Activated CD8-positive, alpha-beta T cell treated with anti-CD3 and anti-CD28 coated beads, Interleukin-2, amount 10 ng/mL, durations not matched to agents 7 days and 5 days (primary cell): ENCODE data around the gene CLN6. TPM values are rescaled to one million over a fixed set of nuclear protein-coding genes. Genes with fewer than 3 reads are reported as not detected.

Experiments
- ATAC-seq: fragments of 150-1000 bp; cut with Tn5 transposase; one replicate; pipeline ENCODE4 v1.10.0; 2021; ENCODE audit warnings: moderate library complexity
- CTCF ChIA-PET: fragments of 350-600 bp; sonication (Branson Sonifier 250); formaldehyde crosslinking; loops from one replicate; lab custom pipeline; 2021; ENCODE audit warnings: antibody characterized with exemption; lab: Charles Lee
- POLR2A ChIA-PET: fragments of 350-600 bp; sonication (Branson Sonifier 250); formaldehyde crosslinking; loops from one replicate; lab custom pipeline; 2021; ENCODE audit warnings: antibody characterized with exemption; lab: Charles Lee
- DNase-seq: peaks from one replicate; pipeline ENCODE4 v3.0.0-alpha.2; 2020
- H3K27ac Mint-ChIP-seq: one replicate; pipeline ENCODE4 v1.8.0; 2021; ENCODE audit warnings: mild to moderate bottlenecking, mixed read lengths
- H3K27me3 Mint-ChIP-seq: one replicate; pipeline ENCODE4 v1.8.0; 2021; ENCODE audit warnings: low read depth, mixed read lengths
- H3K36me3 Mint-ChIP-seq: one replicate; pipeline ENCODE4 v1.8.0; 2021; ENCODE audit warnings: low read depth, mixed read lengths
- H3K4me1 Mint-ChIP-seq: one replicate; pipeline ENCODE4 v1.8.0; 2021; ENCODE audit warnings: low read depth, mixed read lengths
- H3K4me3 Mint-ChIP-seq: one replicate; pipeline ENCODE4 v1.8.0; 2021; ENCODE audit warnings: mild to moderate bottlenecking, mixed read lengths
- H3K9me3 Mint-ChIP-seq: one replicate; pipeline ENCODE4 v1.8.0; 2022; ENCODE audit warnings: mixed read lengths; ENCODE audit not compliant: insufficient read depth
- total RNA-seq, 2 experiments: library from RNA; stranded (reverse); gene quantifications; one replicate each; pipeline ENCODE4 v1.2.3, GENCODE V29; 2021

The CLN6 gene
- total RNA-seq, 2 experiments from 2014 or later = 64.5 to 69.7 TPM

- DNase-seq = peak; percentile 17
- no peak overlapping the region for H3K4me3 Mint-ChIP-seq
- H3K9me3 Mint-ChIP-seq = no peaks in the 10 kb centered on the region
- CTCF ChIA-PET = interaction anchor here (1.1 to 1.3 kb wide), 2 partner anchors 17 to 110 kb away, joined by 3 to 4 read pairs; no protein-coding TSS in a partner anchor
- H3K27ac Mint-ChIP-seq = peak overlapping the region; percentile 55
- H3K4me1 Mint-ChIP-seq = no peaks in the 10 kb centered on the region
- no peaks in the 10 kb centered on the region for H3K27me3 Mint-ChIP-seq
- POLR2A ChIA-PET = interaction anchor here (0.7 kb wide), 1 partner anchor 149 kb away, joined by 3 read pairs; no protein-coding TSS in a partner anchor
- no peak for ATAC-seq
- H3K36me3 Mint-ChIP-seq = peaks cover 32% of the 10 kb centered on the region
These were observed 32.9 kb downstream of the CLN6 start for GRCh38 chr15:68196445-68197169.

- no peaks in the 10 kb centered on the region for H3K27me3 Mint-ChIP-seq
- H3K4me1 Mint-ChIP-seq = no peaks in the 10 kb centered on the region
- DNase-seq = peak; percentile 18
- ChIA-PET CTCF (interaction anchor here (0.7 to 1.8 kb wide), 8 partner anchors 14 to 225 kb away, joined by 3 to 12 read pairs (median 4); partner anchors contain the start of gene CLN6), POLR2A (no interaction called here)
- H3K36me3 Mint-ChIP-seq = peaks cover 36% of the 10 kb centered on the region
- no peak overlapping the region for H3K4me3 Mint-ChIP-seq
- H3K27ac Mint-ChIP-seq = no peak overlapping the region
- ATAC-seq = no peak
- H3K9me3 Mint-ChIP-seq = no peaks in the 10 kb centered on the region
These were observed 34.0 kb downstream of the CLN6 start for GRCh38 chr15:68195336-68196112.

GRCh38 chr15:68192804-68193486 is 36.6 kb downstream of the CLN6 start:
- Mint-ChIP-seq H3K4me3 (no peak overlapping the region), H3K27me3 (no peaks in the 10 kb centered on the region), H3K4me1 (no peaks in the 10 kb centered on the region), H3K36me3 (peaks cover 56% of the 10 kb centered on the region), H3K27ac (no peak overlapping the region), H3K9me3 (no peaks in the 10 kb centered on the region)
- ATAC-seq (no peak), DNase-seq (no peak)
- ChIA-PET POLR2A (no interaction called here), CTCF (interaction anchor here (0.7 kb wide), 1 partner anchor 37 kb away, joined by 3 read pairs; no protein-coding TSS in a partner anchor)

GRCh38 chr15:68192117-68192516 is 37.4 kb downstream of the CLN6 start:
- ATAC-seq = no peak
- no peak for DNase-seq
- Mint-ChIP-seq H3K4me1 (no peaks in the 10 kb centered on the region), H3K4me3 (no peak overlapping the region), H3K27ac (no peak overlapping the region), H3K36me3 (peaks cover 57% of the 10 kb centered on the region), H3K27me3 (no peaks in the 10 kb centered on the region), H3K9me3 (no peaks in the 10 kb centered on the region)
- ChIA-PET CTCF (interaction anchor here (1.6 kb wide), 1 partner anchor 114 kb away, joined by 5 read pairs; no protein-coding TSS in a partner anchor), POLR2A (interaction anchor here (0.7 kb wide), 1 partner anchor 351 kb away, joined by 3 read pairs; no protein-coding TSS in a partner anchor)

- Mint-ChIP-seq H3K27me3 (no peaks in the 10 kb centered on the region), H3K9me3 (no peaks in the 10 kb centered on the region), H3K4me1 (no peaks in the 10 kb centered on the region), H3K4me3 (no peak overlapping the region), H3K36me3 (peaks cover 57% of the 10 kb centered on the region), H3K27ac (no peak overlapping the region)
- no peak for DNase-seq
- ChIA-PET CTCF (interaction anchor here (1.6 kb wide), 1 partner anchor 115 kb away, joined by 5 read pairs; no protein-coding TSS in a partner anchor), POLR2A (no interaction called here)
- ATAC-seq = no peak
These were observed 38.0 kb downstream of the CLN6 start for GRCh38 chr15:68191555-68191954.

GRCh38 chr15:68190048-68190447 is 39.5 kb downstream of the CLN6 start:
- Mint-ChIP-seq H3K4me3 (no peak overlapping the region), H3K27ac (no peak overlapping the region), H3K9me3 (no peaks in the 10 kb centered on the region), H3K27me3 (no peaks in the 10 kb centered on the region), H3K4me1 (no peaks in the 10 kb centered on the region), H3K36me3 (peaks cover 61% of the 10 kb centered on the region)
- ChIA-PET POLR2A (no interaction called here), CTCF (no interaction called here)
- ATAC-seq = no peak
- DNase-seq = no peak

- ATAC-seq (no peak), DNase-seq (no peak)
- Mint-ChIP-seq H3K27ac (no peak overlapping the region), H3K4me3 (no peak overlapping the region), H3K27me3 (no peaks in the 10 kb centered on the region), H3K9me3 (no peaks in the 10 kb centered on the region), H3K4me1 (no peaks in the 10 kb centered on the region), H3K36me3 (peaks cover 65% of the 10 kb centered on the region)
- ChIA-PET CTCF (no interaction called here), POLR2A (no interaction called here)
These were observed 40.9 kb downstream of the CLN6 start for GRCh38 chr15:68188647-68189046.

- CTCF ChIA-PET = no interaction called here
- Mint-ChIP-seq H3K4me1 (no peaks in the 10 kb centered on the region), H3K36me3 (peaks cover 66% of the 10 kb centered on the region)
These were observed 42.0 kb downstream of the CLN6 start for GRCh38 chr15:68187559-68187958.

GRCh38 chr15:68186671-68187397 is 42.7 kb downstream of the CLN6 start:
- DNase-seq (no peak), ATAC-seq (no peak)
- Mint-ChIP-seq H3K4me3 (no peak overlapping the region), H3K27me3 (no peaks in the 10 kb centered on the region), H3K4me1 (no peaks in the 10 kb centered on the region), H3K9me3 (no peaks in the 10 kb centered on the region), H3K27ac (no peak overlapping the region), H3K36me3 (peaks cover 63% of the 10 kb centered on the region)
- CTCF ChIA-PET = no interaction called here
- POLR2A ChIA-PET = no interaction called here

More at GRCh38 chr15:68187559-68187958, 42.0 kb downstream of the CLN6 start:
- ATAC-seq = no peak
- no peak overlapping the region for H3K27ac Mint-ChIP-seq
- no peaks in the 10 kb centered on the region for H3K9me3 Mint-ChIP-seq
- no peak overlapping the region for H3K4me3 Mint-ChIP-seq
- no peaks in the 10 kb centered on the region for H3K27me3 Mint-ChIP-seq
- DNase-seq = no peak
- POLR2A ChIA-PET = no interaction called here

- H3K27ac Mint-ChIP-seq = no peak overlapping the region
- ChIA-PET CTCF (interaction anchor here (1.6 kb wide), 1 partner anchor 21 kb away, joined by 4 read pairs; no protein-coding TSS in a partner anchor), POLR2A (interaction anchor here (0.6 kb wide), 1 partner anchor 401 kb away, joined by 3 read pairs; no protein-coding TSS in a partner anchor)
- H3K4me3 Mint-ChIP-seq = no peak overlapping the region
- DNase-seq = no peak
- H3K27me3 Mint-ChIP-seq = no peaks in the 10 kb centered on the region
- no peak for ATAC-seq
- H3K36me3 Mint-ChIP-seq = peaks cover 61% of the 10 kb centered on the region
- no peaks in the 10 kb centered on the region for H3K4me1 Mint-ChIP-seq
- H3K9me3 Mint-ChIP-seq = no peaks in the 10 kb centered on the region
These were observed 44.7 kb downstream of the CLN6 start for GRCh38 chr15:68184616-68185480.
